Memory B cell (primary cell): ENCODE results near the gene IGSF23.
"Not testable (repeated sequence)": the region's sequence is repeated elsewhere in the genome, so short reads cannot be mapped to it uniquely, and the experiment has no call there.

ENCODE experiments used
- ATAC-seq: fragments of 150-1000 bp; cut with Tn5 transposase; 2 replicates; pipeline ENCODE4 v1.10.0; 2021; ENCODE audit warnings: low read depth, mild to moderate bottlenecking, moderate library complexity
- DNase-seq, 2 donors: peaks; one replicate each; pipeline ENCODE4 v3.0.0; 2022; ENCODE audit warnings: low spot score in 2 of 2
- H3K27ac Mint-ChIP-seq: one replicate; pipeline ENCODE4 v1.8.0; 2022; ENCODE audit warnings: mild to moderate bottlenecking, moderate library complexity, mixed read lengths
- H3K27me3 Mint-ChIP-seq: one replicate; pipeline ENCODE4 v1.8.0; 2022; ENCODE audit warnings: mixed read lengths
- H3K36me3 Mint-ChIP-seq: one replicate; pipeline ENCODE4 v1.8.0; 2022; ENCODE audit warnings: mild to moderate bottlenecking, mixed read lengths
- H3K4me1 Mint-ChIP-seq: one replicate; pipeline ENCODE4 v1.8.0; 2022; ENCODE audit warnings: mixed read lengths
- H3K4me3 Mint-ChIP-seq: one replicate; pipeline ENCODE4 v1.8.0; 2022; ENCODE audit warnings: mild to moderate bottlenecking, moderate library complexity, mixed read lengths
- H3K9me3 Mint-ChIP-seq: one replicate; pipeline ENCODE4 v1.8.0; 2022; ENCODE audit warnings: mixed read lengths

Gene IGSF23

GRCh38 chr19:44579663-44580365, 33.5 kb upstream of the IGSF23 start:
- Mint-ChIP-seq H3K4me3 (no peak overlapping the region), H3K27ac (no peak overlapping the region), H3K9me3 (peaks cover 16% of the 10 kb centered on the region), H3K36me3 (peaks cover 7% of the 10 kb centered on the region), H3K4me1 (no peaks in the 10 kb centered on the region), H3K27me3 (peaks cover 16% of the 10 kb centered on the region)
- ATAC-seq: no peak
- no peak for DNase-seq

GRCh38 chr19:44580366-44580895, 32.9 kb upstream of the IGSF23 start:
- DNase-seq: no peak
- Mint-ChIP-seq H3K36me3 (peaks cover 7% of the 10 kb centered on the region), H3K4me3 (no peak overlapping the region), H3K27ac (no peak overlapping the region), H3K27me3 (peaks cover 13% of the 10 kb centered on the region), H3K4me1 (no peaks in the 10 kb centered on the region), H3K9me3 (peaks cover 14% of the 10 kb centered on the region)
- ATAC-seq: no peak

- Mint-ChIP-seq H3K27me3 (peaks cover 12% of the 10 kb centered on the region), H3K4me1 (no peaks in the 10 kb centered on the region), H3K27ac (no peak overlapping the region), H3K9me3 (peaks cover 14% of the 10 kb centered on the region), H3K4me3 (no peak overlapping the region), H3K36me3 (peaks cover 7% of the 10 kb centered on the region)
- ATAC-seq: no peak
- DNase-seq: no peak
These were observed 32.1 kb upstream of the IGSF23 start for GRCh38 chr19:44581288-44581687.

- Mint-ChIP-seq H3K9me3 (peaks cover 17% of the 10 kb centered on the region), H3K27me3 (peaks cover 12% of the 10 kb centered on the region), H3K36me3 (peaks cover 11% of the 10 kb centered on the region), H3K4me1 (no peaks in the 10 kb centered on the region), H3K4me3 (no peak overlapping the region), H3K27ac (no peak overlapping the region)
- ATAC-seq (no peak), DNase-seq (no peak)
These were observed 30.6 kb upstream of the IGSF23 start for GRCh38 chr19:44582581-44583265.

GRCh38 chr19:44585371-44586133, 27.8 kb upstream of the IGSF23 start:
- ATAC-seq (no peak), DNase-seq (no peak)
- H3K9me3 Mint-ChIP-seq: peaks cover 12% of the 10 kb centered on the region
- H3K27me3 Mint-ChIP-seq: peaks cover 12% of the 10 kb centered on the region
- no peak overlapping the region for H3K27ac Mint-ChIP-seq
- H3K36me3 Mint-ChIP-seq: peaks cover 11% of the 10 kb centered on the region
- no peak overlapping the region for H3K4me3 Mint-ChIP-seq
- no peaks in the 10 kb centered on the region for H3K4me1 Mint-ChIP-seq

- DNase-seq (no peak), ATAC-seq (no peak)
- Mint-ChIP-seq H3K27ac (no peak overlapping the region), H3K27me3 (peaks cover 6% of the 10 kb centered on the region), H3K4me3 (no peak overlapping the region), H3K36me3 (peaks cover 3% of the 10 kb centered on the region), H3K9me3 (peaks cover 7% of the 10 kb centered on the region), H3K4me1 (no peaks in the 10 kb centered on the region)
These were observed 25.2 kb upstream of the IGSF23 start for GRCh38 chr19:44587963-44588770.

- ATAC-seq: no peak
- Mint-ChIP-seq H3K4me3 (no peak overlapping the region), H3K36me3 (peaks cover 3% of the 10 kb centered on the region), H3K9me3 (peaks cover 7% of the 10 kb centered on the region), H3K27me3 (peaks cover 4% of the 10 kb centered on the region), H3K27ac (no peak overlapping the region), H3K4me1 (no peaks in the 10 kb centered on the region)
- DNase-seq: no peak
These were observed 24.6 kb upstream of the IGSF23 start for GRCh38 chr19:44588771-44589112.

- Mint-ChIP-seq H3K9me3 (peaks cover 10% of the 10 kb centered on the region), H3K4me3 (no peak overlapping the region), H3K27me3 (peaks cover 6% of the 10 kb centered on the region), H3K4me1 (no peaks in the 10 kb centered on the region), H3K36me3 (peaks cover 3% of the 10 kb centered on the region), H3K27ac (no peak overlapping the region)
- ATAC-seq (no peak), DNase-seq (no peak)
These were observed 22.9 kb upstream of the IGSF23 start for GRCh38 chr19:44590245-44591059.

- H3K36me3 Mint-ChIP-seq, H3K27ac Mint-ChIP-seq, H3K27me3 Mint-ChIP-seq, H3K4me1 Mint-ChIP-seq, H3K4me3 Mint-ChIP-seq, DNase-seq, ATAC-seq: not testable (repeated sequence)
- peaks cover 12% of the 10 kb centered on the region for H3K9me3 Mint-ChIP-seq
These were observed 21.9 kb upstream of the IGSF23 start for GRCh38 chr19:44591340-44591993.

- H3K27ac Mint-ChIP-seq: no peak overlapping the region
- DNase-seq: no peak
- H3K36me3 Mint-ChIP-seq: peaks cover 4% of the 10 kb centered on the region
- H3K4me3 Mint-ChIP-seq: no peak overlapping the region
- peaks cover 11% of the 10 kb centered on the region for H3K27me3 Mint-ChIP-seq
- peaks cover 12% of the 10 kb centered on the region for H3K9me3 Mint-ChIP-seq
- no peaks in the 10 kb centered on the region for H3K4me1 Mint-ChIP-seq
- no peak for ATAC-seq
These were observed 20.9 kb upstream of the IGSF23 start for GRCh38 chr19:44592451-44592890.

- no peaks in the 10 kb centered on the region for H3K4me1 Mint-ChIP-seq
- peaks cover 11% of the 10 kb centered on the region for H3K9me3 Mint-ChIP-seq
- H3K27me3 Mint-ChIP-seq: peaks cover 11% of the 10 kb centered on the region
- no peak overlapping the region for H3K27ac Mint-ChIP-seq
- ATAC-seq (no peak), DNase-seq (no peak)
- H3K4me3 Mint-ChIP-seq: no peak overlapping the region
- H3K36me3 Mint-ChIP-seq: peaks cover 3% of the 10 kb centered on the region
These were observed 20.1 kb upstream of the IGSF23 start for GRCh38 chr19:44593294-44593693.

GRCh38 chr19:44593866-44594266, 19.5 kb upstream of the IGSF23 start:
- not testable (repeated sequence) for H3K27ac Mint-ChIP-seq, ATAC-seq, DNase-seq, H3K4me1 Mint-ChIP-seq, H3K4me3 Mint-ChIP-seq, H3K36me3 Mint-ChIP-seq
- Mint-ChIP-seq H3K9me3 (peaks cover 11% of the 10 kb centered on the region), H3K27me3 (peaks cover 11% of the 10 kb centered on the region)
